Choroid plexus epithelial cell (primary cell): ENCODE results near the gene MAMDC4.

Experiments
- DNase-seq: peaks from one replicate; pipeline ENCODE4 v3.0.0-alpha.2; 2010; ENCODE audit warnings: low read depth
- H3K4me3 ChIP-seq: 2 replicates; pipeline ENCODE4 v1.5.1; 2011; ENCODE audit warnings: low read depth, mild to moderate bottlenecking, control low read depth, low read length, moderate library complexity
- CTCF ChIP-seq: conservative IDR thresholded peaks from 2 replicates; pipeline ENCODE4 v1.5.1; 2011; ENCODE audit warnings: low read depth, mild to moderate bottlenecking, control low read depth, inconsistent platforms, low read length, moderate library complexity

MAMDC4 gene

DNA sequence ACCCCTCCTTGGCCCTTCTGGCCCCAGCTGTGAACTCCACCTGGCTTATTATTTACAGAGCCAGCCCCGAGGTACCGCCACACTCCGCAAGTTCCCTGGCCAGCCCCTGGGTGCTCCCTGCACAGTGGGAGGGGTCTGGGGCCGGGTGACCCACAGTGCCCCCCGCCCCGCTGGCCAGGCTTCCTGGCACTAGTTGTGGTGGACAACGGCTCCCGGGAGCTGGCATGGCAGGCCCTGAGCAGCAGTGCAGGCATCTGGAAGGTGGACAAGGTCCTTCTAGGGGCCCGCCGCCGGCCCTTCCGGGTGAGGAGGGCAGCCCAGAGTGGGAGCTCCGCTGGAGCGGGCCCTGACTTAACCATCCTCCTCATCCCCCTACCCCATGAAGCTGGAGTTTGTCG is 3.9 kb downstream of the MAMDC4 start:
- no peak for TF ChIP-seq CTCF
- no peak for DNase-seq
- no peak overlapping the region for H3K4me3 ChIP-seq

GRCh38 chr9:136856541-136857141 is 4.5 kb downstream of the MAMDC4 start:
- no peak for TF ChIP-seq CTCF
- no peak for DNase-seq
- H3K4me3 ChIP-seq = no peak overlapping the region

GRCh38 chr9:136857166-136857565 is 5.0 kb downstream of the MAMDC4 start:
- no peak overlapping the region for H3K4me3 ChIP-seq
- TF ChIP-seq CTCF = no peak
- DNase-seq = no peak

DNA sequence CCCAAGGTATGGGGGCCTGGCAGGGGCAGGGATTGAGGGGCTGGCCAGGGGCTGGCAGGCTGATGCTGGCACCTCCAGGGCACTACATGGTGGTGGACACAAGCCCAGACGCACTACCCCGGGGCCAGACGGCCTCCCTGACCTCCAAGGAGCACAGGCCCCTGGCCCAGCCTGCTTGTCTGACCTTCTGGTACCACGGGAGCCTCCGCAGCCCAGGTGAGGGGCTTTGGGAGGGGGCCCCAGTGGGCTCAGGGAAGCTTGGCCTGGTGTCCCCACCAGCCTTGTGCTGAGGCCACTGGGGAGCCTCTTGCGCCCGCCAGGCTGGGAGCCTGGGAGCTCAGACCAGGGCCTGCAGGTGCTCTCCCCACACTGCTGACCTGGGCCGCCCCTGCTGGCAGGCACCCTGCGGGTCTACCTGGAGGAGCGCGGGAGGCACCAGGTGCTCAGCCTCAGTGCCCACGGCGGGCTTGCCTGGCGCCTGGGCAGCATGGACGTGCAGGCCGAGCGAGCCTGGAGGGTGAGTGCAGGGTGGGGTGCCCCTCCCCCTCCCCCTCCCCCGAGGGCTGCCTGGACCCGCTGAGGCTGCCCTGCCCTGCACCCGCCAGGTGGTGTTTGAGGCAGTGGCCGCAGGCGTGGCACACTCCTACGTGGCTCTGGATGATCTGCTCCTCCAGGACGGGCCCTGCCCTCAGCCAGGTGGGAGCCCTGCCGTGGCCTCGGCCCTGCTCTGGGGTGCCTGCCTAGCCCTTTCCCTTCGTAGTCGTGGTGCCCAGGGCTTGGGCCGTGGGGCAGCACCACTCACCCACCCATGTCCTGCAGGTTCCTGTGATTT is 5.7 kb downstream of the MAMDC4 start:
- no peak overlapping the region for H3K4me3 ChIP-seq
- DNase-seq = no peak
- TF ChIP-seq CTCF = no peak

DNA sequence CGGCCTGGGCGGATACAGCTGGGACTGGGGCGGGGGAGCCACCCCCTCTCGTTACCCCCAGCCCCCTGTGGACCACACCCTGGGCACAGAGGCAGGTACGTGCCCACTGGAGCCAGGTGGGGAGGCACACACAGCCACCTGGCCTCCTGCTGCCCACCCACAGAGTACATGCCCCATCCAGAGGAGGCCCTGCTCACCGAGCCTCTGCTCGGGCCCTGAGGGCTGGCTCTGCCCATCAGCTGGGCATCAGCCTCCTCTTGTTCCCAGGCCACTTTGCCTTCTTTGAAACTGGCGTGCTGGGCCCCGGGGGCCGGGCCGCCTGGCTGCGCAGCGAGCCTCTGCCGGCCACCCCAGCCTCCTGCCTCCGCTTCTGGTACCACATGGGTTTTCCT is 6.3 kb downstream of the MAMDC4 start:
- no peak for DNase-seq

DNA sequence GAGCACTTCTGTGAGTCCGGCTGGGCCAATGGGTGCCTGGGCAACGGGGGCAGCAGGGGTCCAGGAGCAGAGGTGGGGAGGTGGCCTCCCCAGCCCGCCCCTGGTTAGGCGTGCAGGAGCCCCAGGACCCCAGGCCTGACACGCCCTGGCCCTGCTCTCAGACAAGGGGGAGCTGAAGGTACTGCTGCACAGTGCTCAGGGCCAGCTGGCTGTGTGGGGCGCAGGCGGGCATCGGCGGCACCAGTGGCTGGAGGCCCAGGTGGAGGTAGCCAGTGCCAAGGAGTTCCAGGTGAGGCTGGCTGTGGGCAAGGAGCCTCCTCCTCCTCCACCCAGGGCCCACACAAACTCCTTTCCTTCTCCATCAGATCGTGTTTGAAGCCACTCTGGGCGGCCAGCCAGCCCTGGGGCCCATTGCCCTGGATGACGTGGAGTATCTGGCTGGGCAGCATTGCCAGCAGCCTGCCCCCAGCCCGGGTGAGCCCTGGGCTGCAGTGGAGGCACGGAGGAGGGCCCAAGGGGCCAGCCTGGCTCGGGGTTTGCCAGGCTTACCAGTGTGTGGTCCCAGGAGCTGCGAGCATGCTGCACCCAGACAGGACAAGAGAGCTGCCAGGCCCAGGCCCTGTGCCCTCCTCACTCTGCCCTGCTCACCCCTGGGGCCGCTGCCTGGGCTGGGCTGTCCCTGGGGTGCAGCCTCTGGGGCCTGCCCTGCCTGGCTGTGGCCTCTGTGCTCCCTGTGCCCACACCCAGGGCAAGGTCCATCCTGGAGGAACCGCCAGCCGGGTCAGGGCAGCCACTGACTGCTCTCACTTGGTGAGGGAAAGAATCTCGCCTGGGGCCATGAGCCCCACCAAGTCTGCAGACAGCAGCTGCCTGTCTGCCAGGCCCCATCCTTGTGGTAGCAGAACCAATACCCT is 7.0 kb downstream of the MAMDC4 start:
- no peak overlapping the region for H3K4me3 ChIP-seq
- no peak for TF ChIP-seq CTCF
- no peak for DNase-seq

More for the DNA sequence above, 6.3 kb downstream of the MAMDC4 start:
- TF ChIP-seq CTCF = no peak
- H3K4me3 ChIP-seq = no peak overlapping the region
